ENCODE measurements around the gene FMNL2.
"Not testable (repeated sequence)": the region's sequence is repeated elsewhere in the genome, so short reads cannot be mapped to it uniquely, and the experiment has no call there.

FMNL2 gene

GRCh38 chr2:152335016-152335725, at the start of gene FMNL2:
FMNL2 (plus strand) TSS chr2:152335174.
- peak; percentile 66 for DNase-seq

GRCh38 chr2:152292991-152293390, 42.0 kb upstream of the FMNL2 start:
- DNase-seq, result no peak

- DNase-seq, result no peak
Measured at GRCh38 chr2:152297715-152298114, 37.3 kb upstream of the FMNL2 start.

GRCh38 chr2:152298754-152299153, 36.2 kb upstream of the FMNL2 start:
- no peak for DNase-seq

- no peak for DNase-seq
Measured at GRCh38 chr2:152301131-152301530, 33.8 kb upstream of the FMNL2 start.

GRCh38 chr2:152303951-152304350, 31.0 kb upstream of the FMNL2 start:
- DNase-seq, result no peak

- no peak for DNase-seq
Measured at GRCh38 chr2:152304836-152305235, 30.1 kb upstream of the FMNL2 start.

- DNase-seq, result no peak
Measured at GRCh38 chr2:152307863-152308262, 27.1 kb upstream of the FMNL2 start.

GRCh38 chr2:152309352-152310214, 25.4 kb upstream of the FMNL2 start:
- no peak for DNase-seq

- no peak for DNase-seq
Measured at GRCh38 chr2:152319822-152320570, 15.0 kb upstream of the FMNL2 start.

- no peak for DNase-seq
Measured at GRCh38 chr2:152320814-152321213, 14.2 kb upstream of the FMNL2 start.

- no peak for DNase-seq
Measured at GRCh38 chr2:152322222-152322621, 12.8 kb upstream of the FMNL2 start.

GRCh38 chr2:152325126-152325525, 9.8 kb upstream of the FMNL2 start:
- not testable (repeated sequence) for DNase-seq

GRCh38 chr2:152326710-152327109, 8.3 kb upstream of the FMNL2 start:
- no peak for DNase-seq

- no peak for DNase-seq
Measured at GRCh38 chr2:152328013-152328412, 7.0 kb upstream of the FMNL2 start.

GRCh38 chr2:152330235-152330866, 4.6 kb upstream of the FMNL2 start:
- no peak for DNase-seq

- no peak for DNase-seq
Measured at GRCh38 chr2:152334701-152335015, 316 bp upstream of the FMNL2 start.

- DNase-seq, result no peak
Measured at GRCh38 chr2:152335726-152336118, 748 bp downstream of the FMNL2 start.

- peak; percentile 62 for DNase-seq
Measured at GRCh38 chr2:152336119-152336853, 1.3 kb downstream of the FMNL2 start.

- DNase-seq, result peak; percentile 60
Measured at GRCh38 chr2:152336854-152337510, 2.0 kb downstream of the FMNL2 start.

- DNase-seq, result no peak
Measured at GRCh38 chr2:152337511-152337903, 2.5 kb downstream of the FMNL2 start.
